ENCODE measurements around the gene OPA3.

Gene OPA3

DNA sequence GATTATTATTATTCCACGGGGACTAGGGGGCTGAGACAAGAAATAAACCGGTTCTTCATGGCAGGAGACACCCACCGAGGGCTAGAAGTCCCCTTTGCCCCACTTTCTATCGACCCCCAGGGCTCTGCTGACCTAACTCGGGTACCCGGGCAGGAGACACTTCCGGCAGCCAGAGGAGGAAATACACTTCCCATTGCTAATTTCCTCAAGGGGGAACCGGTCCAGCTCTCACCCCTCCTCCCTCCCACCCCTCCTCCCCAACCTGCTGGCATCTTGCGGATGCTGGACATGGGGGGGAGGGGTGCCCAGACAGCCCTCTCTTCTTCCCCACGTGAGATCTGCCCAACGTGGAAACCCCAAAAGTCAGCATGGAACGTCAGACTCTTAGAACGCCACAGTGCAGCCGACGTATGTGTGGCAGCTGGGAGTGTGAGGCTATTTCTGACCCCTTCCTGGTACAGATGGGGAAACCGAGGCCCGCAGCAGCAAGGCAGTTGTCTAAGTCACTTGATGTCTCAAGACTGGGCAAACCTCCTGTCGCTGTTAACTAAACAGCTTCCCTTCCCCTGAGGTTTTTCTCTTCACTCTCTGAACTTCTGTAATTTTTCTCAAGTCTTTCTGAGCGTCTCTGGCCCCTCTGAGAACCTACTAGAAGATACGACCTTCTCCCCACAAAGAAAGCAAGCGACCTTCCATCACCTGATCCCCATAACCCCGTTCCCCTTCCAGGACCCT is 13.8 kb upstream of the OPA3 start:
- no peak for DNase-seq (ENCODE audit: low read depth, low spot score)

DNA sequence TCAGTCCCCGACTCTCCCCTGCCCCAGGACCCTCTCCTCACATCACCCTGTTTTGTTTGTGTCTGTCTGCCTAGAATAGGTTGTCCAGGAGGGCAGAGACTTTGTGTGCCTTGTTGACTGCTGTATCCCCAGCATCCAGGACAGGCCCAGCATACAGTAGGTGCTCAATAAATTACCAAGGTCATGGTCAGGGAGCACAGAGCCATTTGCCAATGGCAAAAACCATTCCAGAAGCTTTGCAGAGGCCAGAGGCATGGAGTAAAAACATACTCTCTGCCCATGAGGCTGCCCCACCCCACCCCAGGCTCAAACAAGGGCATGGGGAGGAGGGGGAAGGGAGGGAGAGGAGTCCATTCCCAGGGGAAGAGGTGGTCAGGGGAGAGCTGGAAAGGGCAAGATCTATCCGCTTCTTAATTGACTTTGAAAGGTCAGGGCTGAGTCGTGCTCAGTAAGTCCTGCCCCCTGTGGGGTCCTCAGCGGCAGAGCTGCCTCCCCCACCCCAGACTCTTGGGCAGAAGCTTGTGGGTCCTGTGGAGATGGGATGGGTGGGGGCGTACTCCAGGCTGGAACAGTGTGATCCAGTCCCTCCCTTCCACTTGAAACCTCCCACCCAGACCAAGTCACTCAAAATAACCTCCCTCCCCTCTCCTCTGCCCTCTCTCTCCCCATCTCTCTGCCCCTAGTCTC is 13.0 kb upstream of the OPA3 start:
- no peak for DNase-seq (ENCODE audit: low read depth, low spot score)

DNA sequence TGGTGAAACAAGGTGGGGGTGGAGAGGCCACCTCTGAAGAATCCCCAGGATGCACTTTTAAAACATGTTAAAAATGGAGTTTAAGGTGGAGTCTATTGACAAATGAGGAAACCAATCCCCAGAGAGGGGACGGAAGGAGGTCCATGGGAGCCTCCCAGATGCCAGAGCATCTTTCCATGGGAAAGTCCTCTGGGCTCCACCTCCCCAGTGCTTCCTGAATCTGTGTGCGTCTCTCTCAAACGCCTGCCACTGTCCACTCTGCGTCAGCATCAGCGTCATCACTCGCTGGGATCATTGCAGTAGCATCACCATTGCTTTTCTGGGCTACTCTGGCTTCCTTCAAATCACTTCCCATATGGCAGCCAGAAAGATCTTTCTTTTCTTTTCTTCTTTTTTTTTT is 11.2 kb upstream of the OPA3 start:
- DNase-seq (ENCODE audit: low read depth, low spot score): no peak

DNA sequence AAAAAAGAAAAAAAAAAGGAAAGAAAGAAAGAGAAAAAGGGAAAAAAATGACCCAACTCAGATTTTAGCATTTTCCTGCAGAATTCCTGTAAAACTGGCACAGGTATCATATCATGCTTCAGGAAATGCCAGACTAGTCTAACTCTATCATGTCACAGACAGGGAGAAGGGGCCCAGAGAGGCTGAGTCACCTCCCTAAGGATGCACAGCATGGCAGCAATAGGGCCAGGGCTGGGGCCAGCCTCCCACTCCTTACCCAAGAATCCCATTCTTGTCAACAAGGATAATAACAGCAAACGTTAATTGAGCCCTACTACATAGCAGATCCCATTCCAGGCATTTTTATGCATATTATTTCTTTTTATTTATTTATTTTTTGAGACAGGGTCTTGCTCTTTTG is 8.9 kb upstream of the OPA3 start:
- no peak for DNase-seq (ENCODE audit: low read depth, low spot score)

DNA sequence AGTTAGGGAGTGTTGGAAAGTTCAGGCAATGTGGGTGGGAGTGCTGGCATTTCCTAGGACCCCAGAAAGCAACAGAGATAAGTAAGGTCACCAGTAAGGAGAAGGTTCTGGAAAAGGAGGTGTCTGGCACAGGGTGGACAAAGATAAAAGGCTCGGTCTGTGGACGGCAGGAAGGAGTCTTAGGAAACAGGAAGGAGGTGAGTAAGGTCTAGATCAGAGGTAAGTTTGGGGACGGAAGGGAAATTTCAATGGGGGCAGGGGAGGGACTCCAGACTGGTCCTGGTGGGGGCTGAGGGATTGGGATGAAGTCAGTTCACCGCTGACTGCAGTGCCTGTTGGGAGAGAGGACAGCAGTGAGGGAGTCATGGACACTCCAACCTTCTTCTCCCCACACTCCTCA is 7.8 kb upstream of the OPA3 start:
- no peak for DNase-seq (ENCODE audit: low read depth, low spot score)

DNA sequence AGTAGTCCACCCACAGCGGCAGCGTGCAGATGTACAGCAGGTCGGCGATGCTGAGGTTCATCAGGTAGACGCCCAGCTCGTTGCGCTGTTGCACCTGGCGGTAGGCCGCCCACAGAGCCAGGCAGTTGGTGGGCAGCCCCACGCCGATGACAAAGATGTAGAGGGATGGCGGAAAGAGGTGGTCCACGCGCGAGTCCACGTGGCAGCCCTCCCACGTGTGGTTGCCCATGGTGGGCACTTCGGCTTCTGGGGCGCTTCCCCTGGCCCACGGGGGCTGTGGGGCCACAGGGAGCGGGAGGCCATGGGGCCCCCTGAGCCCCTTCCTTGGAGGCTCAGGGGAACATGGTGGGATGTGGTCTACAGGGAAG is 7.0 kb upstream of the OPA3 start:
- no peak for DNase-seq (ENCODE audit: low read depth, low spot score)

DNA sequence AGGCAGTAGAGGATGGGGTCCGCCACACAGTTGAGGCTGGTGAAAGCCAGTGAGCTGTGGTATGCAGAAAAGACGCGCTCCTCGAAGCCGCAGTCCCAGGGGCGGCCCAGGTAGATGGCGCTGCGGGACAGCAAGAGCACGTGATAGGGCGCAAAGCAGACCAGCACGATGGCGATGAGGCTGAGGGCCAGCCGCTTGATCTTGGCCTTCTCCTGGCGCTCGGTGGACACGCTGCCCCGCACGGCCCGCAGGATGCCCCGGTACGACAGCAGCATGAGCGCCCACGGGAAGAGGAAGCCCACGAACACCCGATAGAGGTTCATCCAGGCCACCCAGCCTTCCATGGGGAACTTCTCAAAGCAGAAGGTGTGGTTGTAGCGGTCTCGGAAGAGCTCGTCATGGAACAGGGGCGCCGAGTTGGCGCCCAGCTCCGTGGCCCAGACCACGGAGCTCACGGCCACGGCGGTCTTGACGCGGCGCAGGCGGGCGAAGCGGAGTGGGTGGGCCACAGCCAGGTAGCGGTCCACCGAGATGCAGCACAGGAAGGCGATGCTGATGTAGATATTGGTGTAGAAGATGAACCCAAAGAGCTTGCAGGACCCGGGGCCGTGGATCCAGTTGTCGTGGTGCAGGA is 6.5 kb upstream of the OPA3 start:
- DNase-seq (ENCODE audit: low read depth, low spot score): peak; percentile 57

DNA sequence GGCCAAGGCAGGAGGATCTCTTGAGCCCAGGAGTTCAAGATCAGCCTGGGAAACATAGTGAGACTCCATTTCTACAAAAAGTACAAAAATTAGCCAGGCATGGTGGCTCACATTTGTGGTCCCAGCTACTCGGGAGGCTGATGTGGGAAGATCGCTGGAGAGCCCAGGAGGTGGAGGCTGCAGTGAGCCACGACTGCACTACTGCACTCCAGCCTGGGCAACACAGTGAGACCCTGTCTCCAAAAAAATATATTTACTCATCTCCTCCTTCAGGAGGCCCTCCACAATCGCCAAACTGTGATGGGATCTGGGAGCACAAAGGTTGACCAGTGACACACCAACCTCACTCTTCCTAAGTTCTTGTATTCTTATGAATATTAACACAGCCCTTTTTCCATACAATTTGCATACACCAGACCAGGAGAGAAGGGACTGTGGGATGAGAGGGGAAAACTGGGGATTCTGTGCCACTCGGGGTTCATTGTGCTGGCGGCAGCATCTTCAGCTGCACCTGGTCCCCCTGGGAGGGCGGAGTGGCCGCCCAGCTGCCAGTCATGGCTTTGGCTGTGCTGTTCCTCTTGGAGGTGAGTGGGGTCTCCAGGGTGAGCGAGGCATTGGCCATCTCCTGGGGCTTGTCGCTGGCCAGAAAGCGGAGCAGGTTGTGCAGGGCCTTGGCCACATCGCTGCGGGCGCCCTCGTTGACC is 5.8 kb upstream of the OPA3 start:
- DNase-seq (ENCODE audit: low read depth, low spot score): no peak

DNA sequence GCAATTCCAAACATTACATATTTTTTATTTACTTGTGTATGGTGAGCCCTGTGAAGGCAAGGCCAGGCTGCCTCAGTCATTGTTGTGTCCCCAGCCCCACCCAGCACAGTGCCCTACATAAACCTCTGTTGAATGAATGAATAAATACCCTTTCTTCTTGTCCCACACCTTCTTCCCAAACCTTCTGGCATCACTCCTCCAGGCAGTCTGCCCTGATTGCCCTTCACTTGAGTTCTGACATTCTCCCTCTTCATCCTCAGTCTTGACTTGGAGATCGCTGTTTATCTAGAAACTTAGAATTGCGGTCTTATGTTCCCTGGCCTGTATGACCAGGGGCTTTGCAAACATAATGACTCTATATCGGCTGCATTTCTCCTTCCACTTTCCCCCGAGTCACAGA is 5.2 kb upstream of the OPA3 start:
- DNase-seq (ENCODE audit: low read depth, low spot score): no peak

DNA sequence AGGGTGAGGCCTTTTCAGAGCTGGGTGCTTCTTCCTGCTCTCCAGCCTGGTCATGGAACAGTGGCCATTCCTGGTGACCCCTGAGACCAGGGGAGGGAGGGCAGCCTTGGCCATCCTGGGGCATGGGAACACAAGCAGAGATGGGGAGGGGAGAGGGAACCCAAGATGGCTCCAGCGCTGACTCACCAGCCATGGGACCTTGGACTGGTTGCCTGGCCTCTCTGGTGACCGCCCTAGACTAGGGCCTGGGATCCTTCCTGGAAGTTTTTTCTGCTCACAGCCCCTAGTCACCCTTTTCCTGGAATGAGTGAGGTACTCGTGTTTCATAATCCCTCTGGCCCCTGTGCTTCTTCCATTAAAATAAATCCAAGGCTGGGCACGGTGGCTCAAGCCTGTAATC is 3.3 kb upstream of the OPA3 start:
- DNase-seq (ENCODE audit: low read depth, low spot score): no peak

DNA sequence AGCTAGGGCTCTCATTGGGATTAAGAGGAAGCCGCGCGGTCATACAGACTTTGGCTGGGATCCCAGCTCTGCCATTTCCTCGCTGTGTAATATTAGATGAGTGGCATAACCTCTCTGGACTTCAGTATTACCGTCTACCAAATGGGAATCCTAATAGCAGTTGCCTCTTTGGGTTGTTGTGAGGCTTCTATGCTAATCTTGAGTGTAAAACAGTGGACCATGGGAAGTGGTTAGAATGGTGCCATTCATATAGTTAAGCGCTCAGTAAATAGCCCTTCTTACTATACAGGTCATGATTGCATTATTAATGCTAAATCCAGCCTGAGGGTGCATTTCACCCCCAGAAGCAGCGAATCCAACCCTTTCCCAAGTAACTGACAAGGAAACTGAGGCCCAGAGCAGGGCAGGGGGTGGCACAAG is 566 bp upstream of the OPA3 start:
- no peak for DNase-seq (ENCODE audit: low read depth, low spot score)

DNA sequence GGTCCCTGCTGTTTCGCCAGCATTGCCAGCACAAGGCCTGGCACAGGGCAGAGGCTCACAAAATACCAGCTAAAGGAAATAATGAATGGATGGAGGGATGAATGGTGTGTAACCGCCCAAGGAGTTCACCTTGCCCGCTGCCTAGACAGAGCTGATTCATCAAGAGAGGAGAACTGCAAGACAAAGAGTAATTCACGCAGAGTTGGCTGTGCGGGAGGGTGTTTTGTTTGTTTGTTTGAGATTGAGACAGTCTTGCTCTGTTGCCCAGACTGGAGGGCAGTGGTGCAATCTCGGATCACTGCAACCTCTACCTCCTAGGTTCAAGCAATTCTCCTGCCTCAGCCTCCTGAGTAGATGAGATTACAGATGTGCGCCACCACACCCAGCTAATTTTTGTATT is 3.0 kb downstream of the OPA3 start:
- peak; percentile 22 for DNase-seq (ENCODE audit: low read depth, low spot score)

DNA sequence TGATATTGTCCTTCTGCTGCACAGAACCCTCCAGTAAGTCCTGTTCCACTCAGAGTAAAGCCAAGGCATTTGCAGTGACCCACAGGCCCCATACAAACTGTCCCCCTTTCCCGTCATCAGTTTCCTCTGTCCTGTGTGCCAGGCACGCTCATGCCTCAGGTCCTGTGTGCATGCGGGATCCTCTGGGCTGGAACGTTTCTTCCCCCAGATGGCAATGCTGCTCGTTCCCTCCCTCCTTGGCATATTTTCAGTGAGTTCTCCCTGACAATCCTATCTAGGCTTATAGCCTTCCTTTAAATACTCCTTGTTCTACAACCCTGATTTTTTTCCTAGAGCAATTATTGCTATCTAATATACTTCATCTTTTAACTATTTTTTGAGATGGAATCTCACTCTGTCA is 5.7 kb downstream of the OPA3 start:
- DNase-seq (ENCODE audit: low read depth, low spot score): no peak

DNA sequence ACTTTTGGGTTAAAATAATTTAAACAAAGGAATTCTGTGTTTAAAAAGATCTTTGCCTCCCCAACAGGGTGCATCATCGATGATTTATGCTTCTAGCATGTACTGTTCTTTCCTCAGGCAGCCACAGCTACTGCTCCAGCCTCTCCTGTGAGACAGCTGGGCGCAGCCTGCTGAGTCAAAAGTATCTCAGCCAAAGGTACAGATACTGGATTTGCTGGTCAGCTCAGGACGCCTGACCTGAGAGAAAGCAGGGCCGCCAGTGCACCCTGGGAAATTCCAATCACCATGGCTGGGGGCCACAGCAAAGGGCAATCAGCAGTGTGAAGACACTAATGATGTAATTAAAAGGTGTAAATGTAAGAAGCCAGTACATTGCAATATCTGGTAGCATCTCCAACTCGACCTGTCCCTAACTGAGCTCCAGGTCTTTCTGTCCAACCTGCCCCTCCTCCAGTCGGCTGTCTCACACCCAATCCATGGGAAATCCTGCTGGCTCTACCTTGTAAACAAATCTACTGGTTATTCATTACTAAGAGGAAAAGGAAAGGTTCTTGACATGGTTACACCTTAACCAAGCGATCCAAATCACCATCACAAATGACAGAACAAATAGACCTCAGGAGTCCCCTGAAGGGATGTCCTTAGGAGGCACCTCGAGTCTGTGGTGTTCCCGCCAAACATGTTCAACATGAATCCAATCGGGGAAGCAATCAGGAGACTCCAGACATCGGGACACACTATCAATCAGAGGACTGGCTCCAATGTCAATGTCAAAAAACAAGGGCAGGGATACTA is 7.3 kb downstream of the OPA3 start:
- DNase-seq (ENCODE audit: low read depth, low spot score): peak; percentile 92

DNA sequence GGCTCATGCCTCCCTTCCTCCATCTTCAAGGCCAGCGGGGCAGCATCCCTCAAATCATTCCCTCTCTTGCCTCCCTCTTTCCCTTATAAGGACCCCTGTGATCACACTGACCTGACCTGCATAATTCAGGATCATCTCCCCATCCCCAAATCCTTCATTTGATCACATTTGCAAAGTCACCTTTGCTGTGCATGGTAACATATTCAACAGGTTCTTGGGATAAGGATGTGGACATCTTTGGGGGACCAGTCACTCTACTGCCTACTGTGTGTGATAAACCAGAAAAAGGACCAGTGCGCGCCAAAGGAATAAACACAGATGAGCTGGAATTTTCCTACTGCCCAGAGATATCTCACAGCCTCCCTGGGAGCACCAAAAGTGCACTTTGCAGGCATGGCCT is 7.9 kb downstream of the OPA3 start:
- DNase-seq (ENCODE audit: low read depth, low spot score): peak; percentile 19

DNA sequence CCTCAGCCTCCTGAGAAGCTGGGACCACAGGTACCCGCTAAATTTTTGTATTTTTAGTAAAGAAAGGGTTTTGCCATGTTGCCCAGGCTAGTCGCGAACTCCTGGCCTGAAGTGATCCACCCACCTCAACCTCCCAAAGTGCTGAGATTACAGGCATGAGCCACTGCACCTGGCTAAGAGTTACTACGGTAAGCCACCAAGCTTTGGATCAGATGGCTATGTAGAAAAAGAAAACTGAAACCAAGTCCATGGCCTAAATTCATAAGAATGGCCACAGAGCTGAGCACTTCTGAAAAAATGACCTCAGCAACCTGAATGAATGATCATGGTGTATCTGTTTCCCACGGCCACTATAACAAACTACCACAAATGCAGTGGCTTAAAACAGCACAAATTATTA is 9.4 kb downstream of the OPA3 start:
- no peak for DNase-seq (ENCODE audit: low read depth, low spot score)

DNA sequence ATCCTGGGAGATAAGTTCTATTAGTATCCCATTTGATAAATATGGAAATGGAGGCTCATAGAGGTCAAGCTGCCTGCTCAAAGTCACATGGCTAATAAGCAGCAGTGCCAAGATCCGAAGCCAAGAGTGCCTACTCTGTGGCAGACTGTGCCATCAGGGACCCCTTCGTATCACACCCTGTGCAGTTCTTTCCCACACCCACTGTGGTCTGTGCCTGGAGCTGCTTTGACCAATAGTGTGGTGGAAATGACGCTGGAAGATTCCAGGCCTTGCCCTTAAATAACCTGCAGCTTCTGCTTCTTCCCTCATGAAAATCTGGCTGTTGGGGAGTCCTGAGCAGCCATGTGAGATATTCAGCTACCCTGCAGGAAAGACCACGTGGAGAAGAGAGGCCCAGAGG is 10.1 kb downstream of the OPA3 start:
- DNase-seq (ENCODE audit: low read depth, low spot score): no peak

DNA sequence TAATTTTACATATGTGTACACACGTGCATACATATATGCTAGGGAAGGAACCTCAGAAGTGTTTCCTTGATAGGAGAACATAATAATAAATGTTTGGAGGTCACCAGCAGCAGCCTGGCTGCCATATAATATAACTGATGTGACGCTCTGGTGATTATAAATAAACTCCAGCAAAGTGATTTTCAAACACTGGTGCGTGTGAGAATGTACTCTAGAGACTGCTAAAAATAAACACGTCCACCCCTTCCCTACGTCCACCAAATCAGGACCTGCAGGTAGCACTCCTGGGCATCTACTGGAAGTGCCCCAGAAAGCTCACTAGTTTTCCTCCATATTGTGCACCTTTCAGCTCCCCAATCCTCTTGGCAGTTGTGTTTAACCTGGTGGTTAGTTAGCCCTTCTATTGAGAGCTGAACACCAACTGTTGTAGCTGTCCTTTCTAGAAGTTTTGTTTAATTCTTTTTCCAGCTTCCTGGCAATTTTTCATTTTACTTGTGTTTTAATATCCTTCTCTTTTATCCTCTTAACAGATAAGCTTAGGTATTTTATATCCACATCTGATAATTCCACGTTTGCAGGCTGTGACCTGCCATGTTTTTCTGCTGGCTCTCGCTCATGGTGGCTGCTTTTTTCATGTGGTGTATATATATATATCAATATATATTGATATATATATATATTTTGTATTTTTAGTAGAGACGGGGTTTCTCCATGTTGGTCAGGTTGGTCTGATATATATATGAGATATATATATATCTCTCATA is 13.0 kb downstream of the OPA3 start:
- DNase-seq (ENCODE audit: low read depth, low spot score): no peak

DNA sequence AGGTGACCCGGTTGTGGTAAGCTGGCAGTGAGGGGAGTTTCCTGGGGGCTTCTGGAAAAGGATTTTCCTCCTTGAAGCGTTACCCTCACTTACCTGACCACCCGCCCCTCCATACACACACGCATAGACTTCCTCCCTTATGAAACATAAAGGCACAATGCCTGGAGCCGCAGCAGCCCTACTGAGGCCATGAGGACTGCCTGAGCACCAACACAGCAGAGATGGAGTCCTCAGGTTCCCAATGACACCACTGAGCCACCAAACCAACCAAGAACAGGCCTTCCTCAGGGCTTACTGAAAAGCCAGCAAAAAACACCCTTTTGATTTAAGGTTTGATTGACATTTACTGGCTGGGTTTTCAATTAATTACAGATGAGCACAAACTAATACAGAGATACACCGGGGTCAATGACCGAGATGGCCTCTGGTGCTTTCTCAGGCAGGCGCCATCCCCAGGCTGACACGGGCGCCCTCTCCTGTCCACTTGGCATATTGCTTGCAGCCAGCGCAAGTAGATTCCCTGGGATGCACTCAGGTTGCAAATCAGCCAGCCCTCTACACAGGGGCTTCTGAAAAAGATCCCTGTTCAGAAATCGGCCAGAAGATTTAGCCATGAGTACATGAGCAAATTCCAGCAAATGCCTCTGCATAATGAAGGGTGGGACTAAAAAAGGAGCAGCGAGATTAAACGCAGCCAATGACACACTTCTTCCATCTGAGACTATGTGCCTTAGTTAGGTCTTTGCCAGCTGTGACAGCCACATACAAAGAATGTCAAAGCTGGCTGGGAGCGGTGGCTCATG is 14.8 kb downstream of the OPA3 start:
- peak; percentile 72 for DNase-seq (ENCODE audit: low read depth, low spot score)

DNA sequence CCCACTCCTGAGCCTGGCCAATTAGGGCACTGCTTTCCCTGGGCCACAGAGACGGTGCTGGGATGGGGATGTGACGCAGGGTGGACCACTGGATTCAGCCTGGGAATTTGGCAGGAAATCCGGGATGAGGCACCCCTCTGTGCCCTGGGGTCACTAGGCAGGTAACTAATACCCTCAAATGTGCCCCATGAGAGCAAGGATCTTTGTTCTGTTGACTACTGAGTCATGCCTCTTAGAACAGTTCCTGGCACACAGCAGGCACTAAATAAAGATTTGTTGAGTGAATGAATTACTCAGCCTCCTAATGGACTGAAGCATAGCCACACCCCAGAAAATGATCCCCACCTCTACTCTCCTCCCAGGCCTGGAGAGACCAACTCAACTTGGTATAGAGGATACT is 15.9 kb downstream of the OPA3 start:
- DNase-seq (ENCODE audit: low read depth, low spot score): peak; percentile 49

Data from astrocyte of the hippocampus (primary cell).